ENCODE results near the gene TPH1.
A peak's percentile ranks its signal among the peaks of the same experiment; 100 is the strongest.
"Not testable (repeated sequence)": the region's sequence is repeated elsewhere in the genome, so short reads cannot be mapped to it uniquely, and the experiment has no call there.

Gene TPH1

DNA sequence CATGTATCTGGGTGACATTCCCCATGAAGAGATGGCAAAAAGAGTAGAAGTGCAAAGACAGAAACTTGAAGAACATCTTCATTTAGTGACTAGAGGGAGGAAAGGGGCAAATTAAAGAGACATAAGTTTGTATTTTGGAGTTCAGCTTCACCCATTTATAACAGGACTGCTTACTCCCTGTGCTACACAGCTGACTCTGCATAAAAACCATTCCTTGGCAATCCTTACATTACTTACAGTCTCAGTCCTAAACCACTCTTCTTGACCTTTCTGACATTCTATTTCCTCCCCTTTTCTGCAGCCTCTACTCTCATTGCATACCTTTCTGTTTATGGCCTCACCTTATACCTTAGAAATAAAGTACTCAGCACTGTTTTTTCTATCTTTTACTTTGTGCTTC is 26.4 kb downstream of the TPH1 start:
- no peak for DNase-seq

DNA sequence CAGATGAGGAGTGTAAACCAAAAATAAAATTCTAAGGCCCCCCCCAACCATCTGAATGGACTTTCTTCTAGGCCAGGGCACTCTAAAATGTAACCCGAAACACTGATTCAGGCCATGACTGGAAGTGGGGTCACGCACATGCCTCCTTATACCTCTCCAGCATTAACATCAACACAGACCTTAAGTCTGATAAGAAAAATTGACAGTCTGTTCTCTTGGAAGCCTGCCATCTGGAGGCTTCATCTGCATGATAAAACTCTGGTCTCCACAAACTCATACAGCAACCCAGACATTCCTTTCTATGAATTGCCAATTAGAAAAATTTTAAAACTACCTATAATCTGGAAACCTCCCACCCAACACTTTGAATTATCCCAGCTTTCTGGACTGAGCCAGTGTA is 29.3 kb downstream of the TPH1 start:
- DNase-seq: no peak

GRCh38 chr11:18014876-18015275 is 31.2 kb downstream of the TPH1 start:
- no peak for DNase-seq

GRCh38 chr11:18013790-18014507 is 32.1 kb downstream of the TPH1 start:
- DNase-seq: no peak

- DNase-seq: peak; percentile 79
Measured at GRCh38 chr11:18012906-18013781, 32.9 kb downstream of the TPH1 start, which contains the start of gene SERGEF. Gene SERGEF (minus strand): TSS chr11:18013047. CDS start chr11:18013010, 37 bp downstream.

DNA sequence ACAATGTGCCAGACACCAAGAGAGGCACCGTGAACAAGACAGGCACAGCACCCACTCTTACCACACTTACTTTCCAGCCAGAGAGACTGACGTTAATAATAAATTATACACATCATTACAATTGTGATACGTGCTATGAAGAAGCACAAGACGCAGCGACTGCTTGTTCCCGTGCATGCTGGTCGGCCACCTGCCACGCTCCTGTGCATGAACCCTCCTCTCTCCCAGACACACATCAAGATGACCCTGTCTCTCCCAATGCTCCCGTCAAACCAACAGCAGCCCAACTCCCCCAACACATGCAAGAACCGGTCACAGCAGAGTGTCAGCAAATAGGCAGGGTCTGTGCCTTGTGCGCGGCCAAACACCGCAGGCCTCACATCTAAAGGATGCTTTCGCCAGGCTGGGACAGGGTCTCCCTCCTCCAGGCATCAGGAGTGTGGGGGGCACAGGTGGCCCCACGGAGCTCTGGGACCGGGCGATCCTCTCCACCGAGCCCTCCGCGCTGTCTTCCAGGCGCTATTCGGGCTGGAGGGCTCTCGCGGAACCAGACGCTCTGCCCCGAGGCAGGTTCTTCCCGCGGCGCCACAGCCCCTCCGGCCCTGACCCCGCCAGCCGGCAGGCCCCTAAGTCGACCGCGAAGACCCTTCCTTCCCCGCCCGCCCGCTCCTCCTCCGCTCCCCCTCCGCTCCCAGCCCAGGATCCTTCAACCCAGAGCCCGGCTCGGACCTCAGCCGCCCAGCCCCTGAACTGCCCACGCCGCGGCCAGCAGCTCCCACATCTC is 33.8 kb downstream of the TPH1 start:
- no peak for DNase-seq

- no peak for DNase-seq
Measured at GRCh38 chr11:18011633-18012032, 34.4 kb downstream of the TPH1 start.

GRCh38 chr11:18010977-18011586 is 35.0 kb downstream of the TPH1 start:
- DNase-seq: no peak

DNA sequence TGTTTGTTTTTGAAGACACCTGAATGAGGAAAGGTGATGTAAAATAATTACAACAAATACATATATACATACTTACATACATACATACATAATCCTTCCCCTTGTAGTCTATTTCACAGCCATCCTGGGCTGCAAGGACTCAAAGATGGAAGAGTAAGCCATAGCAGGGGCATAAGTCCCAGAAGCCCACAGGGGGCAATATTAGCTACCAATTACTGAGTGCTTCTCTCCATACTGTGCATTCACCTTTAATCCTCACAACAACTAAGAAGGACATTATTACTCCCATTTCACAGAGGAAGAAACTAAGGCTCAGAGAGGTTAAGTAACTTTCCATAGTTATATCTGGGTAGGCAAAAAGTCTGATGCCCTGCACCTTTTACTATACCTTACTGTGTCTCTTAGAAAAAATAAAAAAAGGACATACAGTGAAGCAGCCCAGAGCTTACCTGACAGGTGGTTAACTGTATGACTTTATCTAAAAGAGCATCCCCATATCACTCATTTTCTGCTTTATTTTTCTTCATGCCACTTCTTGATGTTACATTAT is 35.9 kb downstream of the TPH1 start:
- no peak for DNase-seq

- no peak for DNase-seq
Measured at GRCh38 chr11:18005376-18006129, 40.5 kb downstream of the TPH1 start.

DNA sequence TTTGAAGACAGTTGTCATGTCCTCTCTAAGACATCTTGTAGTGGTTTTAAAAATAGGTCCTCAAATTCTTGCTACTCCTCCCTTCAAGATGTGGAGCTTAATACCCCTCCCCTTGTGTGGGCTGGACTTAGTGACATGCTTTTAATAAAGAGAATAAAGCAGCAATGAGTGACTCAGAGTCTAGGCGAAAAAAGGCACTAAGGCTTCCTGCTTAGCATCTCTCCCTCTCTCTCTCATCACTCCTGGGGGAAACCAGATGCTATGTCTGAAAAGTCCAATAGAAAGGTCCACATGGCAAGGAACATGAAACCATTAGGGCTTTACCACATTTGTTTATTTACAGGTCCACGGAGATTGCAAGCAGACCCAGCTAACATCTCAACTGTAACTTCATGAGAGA is 44.9 kb downstream of the TPH1 start:
- DNase-seq: no peak

DNA sequence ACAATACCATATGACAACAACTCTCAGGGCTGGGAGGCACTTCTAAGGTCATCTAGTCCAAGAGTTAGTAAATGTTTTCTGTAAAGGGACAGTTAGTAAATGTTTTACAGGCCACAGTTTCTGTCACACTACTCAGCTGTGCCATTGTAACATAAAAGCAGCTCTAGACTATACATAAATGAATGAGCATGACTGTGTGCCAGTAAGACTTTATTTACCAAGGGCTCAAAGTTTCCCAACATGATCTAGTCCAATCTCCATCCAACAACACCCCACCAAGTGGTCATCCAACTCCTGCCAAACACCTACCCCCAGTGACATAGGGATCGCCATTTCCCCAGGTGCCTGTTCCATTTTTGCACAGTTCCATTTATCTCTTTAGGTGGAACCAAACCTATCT is 45.3 kb downstream of the TPH1 start:
- no peak for DNase-seq

- not testable (repeated sequence) for DNase-seq
Measured at GRCh38 chr11:18000128-18000527, 45.9 kb downstream of the TPH1 start.

Measured in NCI-H2029 treated with DMSO at 0.1 percent for 48 hours (cell line).